ENCODE measurements around the gene TOLLIP.

Gene TOLLIP

DNA sequence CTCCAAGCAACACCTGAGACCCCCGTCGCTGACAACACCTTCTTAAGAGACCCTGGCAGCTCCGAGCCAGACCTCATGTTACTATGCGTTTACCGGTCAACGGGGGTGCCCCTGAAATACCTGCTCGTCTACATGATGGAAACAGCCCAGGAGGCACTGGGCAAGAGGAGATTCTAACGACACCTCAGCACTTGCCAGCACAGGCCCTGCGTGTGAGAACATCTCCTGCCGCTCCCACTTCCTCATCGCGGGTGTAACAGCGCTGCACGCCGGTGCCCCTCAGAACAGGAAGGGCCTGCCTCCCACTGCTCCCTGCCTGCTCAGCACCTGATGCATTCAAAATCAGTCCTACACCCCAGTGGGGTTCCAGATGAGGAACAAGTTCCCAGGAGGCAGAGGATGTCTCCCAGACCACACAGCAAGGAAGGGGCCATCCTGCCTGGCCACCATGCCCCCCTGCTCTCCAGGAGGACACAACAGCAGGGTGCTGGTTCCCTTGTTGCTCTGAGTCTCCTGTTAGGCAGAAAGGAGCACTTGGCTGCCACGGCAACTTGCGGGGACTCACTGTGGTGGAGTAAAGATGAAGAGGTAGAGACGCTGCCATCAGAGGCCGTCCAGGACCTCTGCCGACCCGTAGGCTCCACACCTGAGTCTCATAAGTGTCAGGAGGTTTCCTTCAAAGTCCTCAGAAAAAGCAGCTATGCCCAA, 2.1 kb downstream of the TOLLIP start:
- peaks cover 10% of the 10 kb centered on the region for H3K36me3 ChIP-seq (ENCODE audit: control insufficient read depth, insufficient read depth, low read length, severe bottlenecking)
- H3K9ac ChIP-seq (ENCODE audit: low read length): no peak overlapping the region
- no peak for DNase-seq (ENCODE audit: low read depth)
- H3K4me1 ChIP-seq (ENCODE audit: control insufficient read depth, insufficient read depth, low read length): peaks cover 25% of the 10 kb centered on the region
- H3K4me3 ChIP-seq (ENCODE audit: low read length): no peak overlapping the region
- no peaks in the 10 kb centered on the region for H3K27me3 ChIP-seq (replicated peaks; ENCODE audit: control insufficient read depth, insufficient read depth, low read length)
- peaks cover 10% of the 10 kb centered on the region for H3K9me3 ChIP-seq (ENCODE audit: control insufficient read depth, low read length)

- Histone ChIP-seq H3K4me3 (ENCODE audit: low read length) (no peak overlapping the region), H3K36me3 (ENCODE audit: control insufficient read depth, insufficient read depth, low read length, severe bottlenecking) (peaks cover 10% of the 10 kb centered on the region), H3K9ac (ENCODE audit: low read length) (no peak overlapping the region), H3K9me3 (ENCODE audit: control insufficient read depth, low read length) (peaks cover 2% of the 10 kb centered on the region), H3K4me1 (ENCODE audit: control insufficient read depth, insufficient read depth, low read length) (peaks cover 25% of the 10 kb centered on the region), H3K27me3 (replicated peaks; ENCODE audit: control insufficient read depth, insufficient read depth, low read length) (no peaks in the 10 kb centered on the region)
- no peak for DNase-seq (ENCODE audit: low read depth)
Measured at GRCh38 chr11:1306186-1307162, 3.0 kb downstream of the TOLLIP start.

GRCh38 chr11:1305501-1306056, 3.9 kb downstream of the TOLLIP start:
- DNase-seq (ENCODE audit: low read depth): no peak
- Histone ChIP-seq H3K4me3 (ENCODE audit: low read length) (no peak overlapping the region), H3K9me3 (ENCODE audit: control insufficient read depth, low read length) (no peaks in the 10 kb centered on the region), H3K27me3 (replicated peaks; ENCODE audit: control insufficient read depth, insufficient read depth, low read length) (no peaks in the 10 kb centered on the region), H3K36me3 (ENCODE audit: control insufficient read depth, insufficient read depth, low read length, severe bottlenecking) (peaks cover 10% of the 10 kb centered on the region), H3K4me1 (ENCODE audit: control insufficient read depth, insufficient read depth, low read length) (peaks cover 25% of the 10 kb centered on the region), H3K9ac (ENCODE audit: low read length) (no peak overlapping the region)

GRCh38 chr11:1305063-1305495, 4.4 kb downstream of the TOLLIP start:
- DNase-seq (ENCODE audit: low read depth): no peak
- peaks cover 20% of the 10 kb centered on the region for H3K4me1 ChIP-seq (ENCODE audit: control insufficient read depth, insufficient read depth, low read length)

DNA sequence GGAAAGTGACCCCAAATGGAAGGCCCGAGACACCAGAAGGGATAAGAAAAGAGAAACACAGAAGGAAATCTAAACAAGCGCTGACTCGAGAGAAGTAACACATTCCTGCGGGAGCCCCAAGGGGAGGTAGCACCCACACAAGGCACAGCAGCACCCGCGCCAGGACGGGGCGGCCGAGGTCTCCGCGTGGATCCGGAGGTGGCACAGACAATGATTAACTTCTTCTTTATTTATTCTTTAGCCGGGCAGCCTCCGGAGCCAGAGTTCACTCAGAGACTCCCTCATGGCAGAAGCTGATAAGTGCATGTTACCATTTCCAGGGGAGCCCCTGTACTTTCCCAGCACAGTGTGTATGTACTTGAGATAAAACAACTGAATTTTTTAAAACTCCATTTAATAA, 5.1 kb downstream of the TOLLIP start:
- Histone ChIP-seq H3K9ac (ENCODE audit: low read length) (no peak overlapping the region), H3K36me3 (ENCODE audit: control insufficient read depth, insufficient read depth, low read length, severe bottlenecking) (peaks cover 10% of the 10 kb centered on the region), H3K4me3 (ENCODE audit: low read length) (no peak overlapping the region), H3K27me3 (replicated peaks; ENCODE audit: control insufficient read depth, insufficient read depth, low read length) (no peaks in the 10 kb centered on the region), H3K4me1 (ENCODE audit: control insufficient read depth, insufficient read depth, low read length) (peaks cover 21% of the 10 kb centered on the region), H3K9me3 (ENCODE audit: control insufficient read depth, low read length) (no peaks in the 10 kb centered on the region)
- DNase-seq (ENCODE audit: low read depth): no peak

More at GRCh38 chr11:1305063-1305495, 4.4 kb downstream of the TOLLIP start:
- Histone ChIP-seq H3K4me3 (ENCODE audit: low read length) (no peak overlapping the region), H3K36me3 (ENCODE audit: control insufficient read depth, insufficient read depth, low read length, severe bottlenecking) (peaks cover 10% of the 10 kb centered on the region), H3K27me3 (replicated peaks; ENCODE audit: control insufficient read depth, insufficient read depth, low read length) (no peaks in the 10 kb centered on the region), H3K9me3 (ENCODE audit: control insufficient read depth, low read length) (no peaks in the 10 kb centered on the region), H3K9ac (ENCODE audit: low read length) (no peak overlapping the region)

- DNase-seq (ENCODE audit: low read depth): no peak
- H3K27me3 ChIP-seq (replicated peaks; ENCODE audit: control insufficient read depth, insufficient read depth, low read length): no peaks in the 10 kb centered on the region
- no peaks in the 10 kb centered on the region for H3K9me3 ChIP-seq (ENCODE audit: control insufficient read depth, low read length)
- H3K36me3 ChIP-seq (ENCODE audit: control insufficient read depth, insufficient read depth, low read length, severe bottlenecking): peaks cover 10% of the 10 kb centered on the region
- H3K4me3 ChIP-seq (ENCODE audit: low read length): no peak overlapping the region
- H3K4me1 ChIP-seq (ENCODE audit: control insufficient read depth, insufficient read depth, low read length): peaks cover 25% of the 10 kb centered on the region
- no peak overlapping the region for H3K9ac ChIP-seq (ENCODE audit: low read length)
Measured at GRCh38 chr11:1303973-1304372, 5.5 kb downstream of the TOLLIP start.

GRCh38 chr11:1303126-1303821, 6.2 kb downstream of the TOLLIP start:
- H3K4me3 ChIP-seq (ENCODE audit: low read length): no peak overlapping the region
- DNase-seq (ENCODE audit: low read depth): peak; percentile 13

GRCh38 chr11:1302461-1303125, 6.8 kb downstream of the TOLLIP start:
- Histone ChIP-seq H3K4me1 (ENCODE audit: control insufficient read depth, insufficient read depth, low read length) (peaks cover 26% of the 10 kb centered on the region), H3K9me3 (ENCODE audit: control insufficient read depth, low read length) (no peaks in the 10 kb centered on the region), H3K9ac (ENCODE audit: low read length) (no peak overlapping the region), H3K27me3 (replicated peaks; ENCODE audit: control insufficient read depth, insufficient read depth, low read length) (no peaks in the 10 kb centered on the region), H3K4me3 (ENCODE audit: low read length) (no peak overlapping the region), H3K36me3 (ENCODE audit: control insufficient read depth, insufficient read depth, low read length, severe bottlenecking) (peaks cover 15% of the 10 kb centered on the region)
- DNase-seq (ENCODE audit: low read depth): no peak

More at GRCh38 chr11:1303126-1303821, 6.2 kb downstream of the TOLLIP start:
- H3K36me3 ChIP-seq (ENCODE audit: control insufficient read depth, insufficient read depth, low read length, severe bottlenecking): peaks cover 10% of the 10 kb centered on the region
- H3K27me3 ChIP-seq (replicated peaks; ENCODE audit: control insufficient read depth, insufficient read depth, low read length): no peaks in the 10 kb centered on the region
- H3K4me1 ChIP-seq (ENCODE audit: control insufficient read depth, insufficient read depth, low read length): peaks cover 28% of the 10 kb centered on the region
- no peaks in the 10 kb centered on the region for H3K9me3 ChIP-seq (ENCODE audit: control insufficient read depth, low read length)
- H3K9ac ChIP-seq (ENCODE audit: low read length): no peak overlapping the region

GRCh38 chr11:1302041-1302460, 7.4 kb downstream of the TOLLIP start:
- H3K4me3 ChIP-seq (ENCODE audit: low read length): no peak overlapping the region
- H3K9me3 ChIP-seq (ENCODE audit: control insufficient read depth, low read length): no peaks in the 10 kb centered on the region
- H3K9ac ChIP-seq (ENCODE audit: low read length): no peak overlapping the region
- peaks cover 26% of the 10 kb centered on the region for H3K4me1 ChIP-seq (ENCODE audit: control insufficient read depth, insufficient read depth, low read length)
- H3K27me3 ChIP-seq (replicated peaks; ENCODE audit: control insufficient read depth, insufficient read depth, low read length): no peaks in the 10 kb centered on the region
- H3K36me3 ChIP-seq (ENCODE audit: control insufficient read depth, insufficient read depth, low read length, severe bottlenecking): peaks cover 16% of the 10 kb centered on the region
- no peak for DNase-seq (ENCODE audit: low read depth)

DNA sequence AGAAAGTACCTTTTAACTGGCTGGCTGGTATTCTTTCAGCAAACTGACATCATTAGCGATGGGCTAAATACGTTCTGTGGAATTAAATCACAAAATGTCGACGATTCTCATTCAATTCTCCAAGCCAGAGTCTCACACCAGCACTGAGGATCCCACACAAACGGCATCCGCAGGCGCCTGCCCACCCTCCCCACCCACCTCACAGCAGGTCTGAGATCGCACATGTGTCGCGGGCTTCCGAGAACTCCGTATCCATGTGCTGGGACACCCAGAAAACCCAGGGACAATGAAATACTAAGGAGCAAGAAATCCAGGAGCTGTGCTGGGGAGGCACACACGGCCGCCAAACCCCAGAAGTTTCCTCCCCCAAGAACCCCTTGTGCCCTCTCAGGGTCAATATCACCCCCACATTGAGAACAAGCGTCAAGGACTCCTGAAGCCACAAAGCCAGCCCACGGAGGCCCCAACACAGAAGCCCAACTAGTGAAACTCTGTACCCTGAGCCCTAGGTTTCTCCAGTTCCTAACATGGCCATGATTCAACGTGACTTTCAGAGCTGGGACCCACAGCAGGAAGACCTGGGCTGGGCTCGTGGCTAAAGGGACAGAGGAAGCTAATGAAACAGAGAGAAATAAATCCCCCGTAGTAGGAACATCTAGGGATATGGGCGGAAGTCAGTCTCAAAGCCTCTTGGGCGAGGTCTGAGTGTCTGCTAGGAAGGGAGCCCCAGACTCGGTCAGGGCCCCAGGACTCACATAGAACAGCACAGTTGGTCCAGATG, 8.0 kb downstream of the TOLLIP start:
- Histone ChIP-seq H3K9ac (ENCODE audit: low read length) (no peak overlapping the region), H3K27me3 (replicated peaks; ENCODE audit: control insufficient read depth, insufficient read depth, low read length) (no peaks in the 10 kb centered on the region), H3K9me3 (ENCODE audit: control insufficient read depth, low read length) (no peaks in the 10 kb centered on the region), H3K4me1 (ENCODE audit: control insufficient read depth, insufficient read depth, low read length) (peaks cover 26% of the 10 kb centered on the region), H3K4me3 (ENCODE audit: low read length) (no peak overlapping the region), H3K36me3 (ENCODE audit: control insufficient read depth, insufficient read depth, low read length, severe bottlenecking) (peaks cover 16% of the 10 kb centered on the region)
- no peak for DNase-seq (ENCODE audit: low read depth)
